Endothelial cell (in vitro differentiated cells): ENCODE results near the gene LTB. TPM values are rescaled to one million over a fixed set of nuclear protein-coding genes. Genes with fewer than 3 reads are reported as not detected.

Source experiments
- DNase-seq: peaks from one replicate; pipeline ENCODE4 v3.0.0; 2021; ENCODE audit warnings: low spot score
- H3K27ac Mint-ChIP-seq: one replicate; pipeline ENCODE4 v1.8.0; 2021; ENCODE audit warnings: mixed read lengths, inconsistent platforms; ENCODE audit not compliant: unreplicated experiment
- H3K27me3 Mint-ChIP-seq: one replicate; pipeline ENCODE4 v1.8.0; 2021; ENCODE audit warnings: mild to moderate bottlenecking, moderate library complexity, mixed read lengths, inconsistent platforms; ENCODE audit not compliant: unreplicated experiment
- H3K36me3 Mint-ChIP-seq: one replicate; pipeline ENCODE4 v1.8.0; 2021; ENCODE audit warnings: mild to moderate bottlenecking, low read depth, mixed read lengths, inconsistent platforms; ENCODE audit not compliant: unreplicated experiment
- H3K4me1 Mint-ChIP-seq: one replicate; pipeline ENCODE4 v1.8.0; 2021; ENCODE audit warnings: mild to moderate bottlenecking, mixed read lengths, inconsistent platforms; ENCODE audit not compliant: unreplicated experiment
- H3K4me3 Mint-ChIP-seq: one replicate; pipeline ENCODE4 v1.8.0; 2021; ENCODE audit warnings: mild to moderate bottlenecking, mixed read lengths, inconsistent platforms; ENCODE audit not compliant: unreplicated experiment
- H3K9me3 Mint-ChIP-seq: one replicate; pipeline ENCODE4 v1.8.0; 2021; ENCODE audit warnings: mixed read lengths, inconsistent platforms; ENCODE audit not compliant: unreplicated experiment
- total RNA-seq: library from RNA; stranded (reverse); fragmentation: NEBNext Ultra II Directional; extraction: Animal tissue kit (Norgen Biotek cat#: 25700); gene quantifications from one replicate; pipeline ENCODE4 v1.2.1, GENCODE V29; 2021; ENCODE audit not compliant: unreplicated experiment
- TF ChIP-seq, protein P1 (sequence below): fragments of 200-600 bp; sonication (generic); IDR thresholded peaks from one replicate; pipeline ENCODE4 v1.5.0; 2021; ENCODE audit warnings: antibody characterized with exemption; ENCODE audit not compliant: unreplicated experiment

LTB gene
- total RNA-seq, 1 donor from 2014 or later = not detected

DNA sequence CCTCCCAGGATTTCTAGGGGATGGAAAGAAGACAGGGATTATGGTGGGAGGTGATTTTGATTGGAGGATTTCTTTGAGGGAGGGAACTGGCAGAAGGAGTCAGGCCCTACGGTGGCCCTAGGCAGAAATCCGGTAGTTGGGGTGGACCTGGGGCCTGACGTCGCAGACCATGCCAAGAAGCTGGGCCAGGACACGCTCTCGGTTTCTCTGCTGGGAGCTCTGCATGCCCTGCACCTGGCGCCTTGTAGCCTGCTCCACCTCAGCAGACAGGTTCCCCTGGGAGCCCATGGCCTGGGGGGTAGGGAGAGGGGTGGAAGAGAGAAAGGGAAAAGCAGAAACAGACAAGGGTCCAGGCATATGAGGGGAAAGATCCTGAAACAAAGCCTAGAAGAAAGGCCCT is 36.9 kb downstream of the LTB start:
- Mint-ChIP-seq H3K27me3 (peaks cover 4% of the 10 kb centered on the region), H3K4me1 (peaks cover 16% of the 10 kb centered on the region), H3K9me3 (no peaks in the 10 kb centered on the region), H3K4me3 (peak overlapping the region; percentile 49), H3K27ac (no peak overlapping the region), H3K36me3 (peaks cover 6% of the 10 kb centered on the region)
- no peak for DNase-seq
- TF ChIP-seq, protein P1, sequence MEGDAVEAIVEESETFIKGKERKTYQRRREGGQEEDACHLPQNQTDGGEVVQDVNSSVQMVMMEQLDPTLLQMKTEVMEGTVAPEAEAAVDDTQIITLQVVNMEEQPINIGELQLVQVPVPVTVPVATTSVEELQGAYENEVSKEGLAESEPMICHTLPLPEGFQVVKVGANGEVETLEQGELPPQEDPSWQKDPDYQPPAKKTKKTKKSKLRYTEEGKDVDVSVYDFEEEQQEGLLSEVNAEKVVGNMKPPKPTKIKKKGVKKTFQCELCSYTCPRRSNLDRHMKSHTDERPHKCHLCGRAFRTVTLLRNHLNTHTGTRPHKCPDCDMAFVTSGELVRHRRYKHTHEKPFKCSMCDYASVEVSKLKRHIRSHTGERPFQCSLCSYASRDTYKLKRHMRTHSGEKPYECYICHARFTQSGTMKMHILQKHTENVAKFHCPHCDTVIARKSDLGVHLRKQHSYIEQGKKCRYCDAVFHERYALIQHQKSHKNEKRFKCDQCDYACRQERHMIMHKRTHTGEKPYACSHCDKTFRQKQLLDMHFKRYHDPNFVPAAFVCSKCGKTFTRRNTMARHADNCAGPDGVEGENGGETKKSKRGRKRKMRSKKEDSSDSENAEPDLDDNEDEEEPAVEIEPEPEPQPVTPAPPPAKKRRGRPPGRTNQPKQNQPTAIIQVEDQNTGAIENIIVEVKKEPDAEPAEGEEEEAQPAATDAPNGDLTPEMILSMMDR = no peak

GRCh38 chr6:31544676-31545075 is 37.5 kb downstream of the LTB start:
- TF ChIP-seq, protein P1 = no peak
- Mint-ChIP-seq H3K27ac (no peak overlapping the region), H3K4me3 (no peak overlapping the region), H3K9me3 (no peaks in the 10 kb centered on the region), H3K4me1 (peaks cover 21% of the 10 kb centered on the region), H3K27me3 (peaks cover 7% of the 10 kb centered on the region), H3K36me3 (peaks cover 12% of the 10 kb centered on the region)
- no peak for DNase-seq

- Mint-ChIP-seq H3K4me3 (no peak overlapping the region), H3K27ac (no peak overlapping the region), H3K9me3 (no peaks in the 10 kb centered on the region)
Observed at GRCh38 chr6:31543639-31544038, 38.6 kb downstream of the LTB start.

GRCh38 chr6:31541658-31542521 is 40.3 kb downstream of the LTB start, which contains the start of gene DDX39B:
Gene DDX39B (minus strand): TSS chr6:31542003. CDS start chr6:31540532, 1,471 bp downstream.
- peaks cover 27% of the 10 kb centered on the region for H3K36me3 Mint-ChIP-seq
- TF ChIP-seq, protein P1 = no peak
- peak within 1 kb of the TSS; percentile 100 for H3K27ac Mint-ChIP-seq
- peak within 1 kb of the TSS; percentile 99 for H3K4me3 Mint-ChIP-seq
- DNase-seq = peak; percentile 80
- peaks cover 10% of the 10 kb centered on the region for H3K27me3 Mint-ChIP-seq
- peaks cover 34% of the 10 kb centered on the region for H3K4me1 Mint-ChIP-seq
- H3K9me3 Mint-ChIP-seq = no peaks in the 10 kb centered on the region

More at GRCh38 chr6:31543639-31544038, 38.6 kb downstream of the LTB start:
- Mint-ChIP-seq H3K36me3 (peaks cover 21% of the 10 kb centered on the region), H3K27me3 (peaks cover 10% of the 10 kb centered on the region), H3K4me1 (peaks cover 31% of the 10 kb centered on the region)
- TF ChIP-seq, protein P1 = no peak
- DNase-seq = no peak
